ENCODE measurements around the gene EVL.
"Not testable (repeated sequence)": the region's sequence is repeated elsewhere in the genome, so short reads cannot be mapped to it uniquely, and the experiment has no call there.

Gene EVL

DNA sequence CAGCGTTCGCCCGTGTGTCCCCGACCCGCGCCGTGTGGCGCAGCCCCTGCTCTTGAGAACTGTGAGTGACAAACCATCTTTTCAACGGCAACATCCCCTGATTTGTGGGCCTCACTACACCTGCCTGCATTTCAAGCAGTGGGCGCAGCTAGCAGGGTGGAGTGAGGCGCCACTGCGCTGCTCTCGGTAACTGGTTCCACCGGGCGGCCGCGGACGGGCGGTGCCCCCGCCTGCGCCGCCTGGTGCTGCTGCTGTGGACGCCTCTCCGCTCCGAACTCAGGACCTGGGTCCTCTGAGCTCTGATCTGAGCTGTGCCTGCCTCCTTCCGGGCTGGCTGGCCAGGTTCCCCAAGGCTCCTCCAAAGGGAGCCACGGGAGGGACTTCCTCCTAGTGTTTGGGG lies 100.2 kb downstream of the EVL start:
- DNase-seq (ENCODE audit: low read depth in 2 of 2), result no peak

DNA sequence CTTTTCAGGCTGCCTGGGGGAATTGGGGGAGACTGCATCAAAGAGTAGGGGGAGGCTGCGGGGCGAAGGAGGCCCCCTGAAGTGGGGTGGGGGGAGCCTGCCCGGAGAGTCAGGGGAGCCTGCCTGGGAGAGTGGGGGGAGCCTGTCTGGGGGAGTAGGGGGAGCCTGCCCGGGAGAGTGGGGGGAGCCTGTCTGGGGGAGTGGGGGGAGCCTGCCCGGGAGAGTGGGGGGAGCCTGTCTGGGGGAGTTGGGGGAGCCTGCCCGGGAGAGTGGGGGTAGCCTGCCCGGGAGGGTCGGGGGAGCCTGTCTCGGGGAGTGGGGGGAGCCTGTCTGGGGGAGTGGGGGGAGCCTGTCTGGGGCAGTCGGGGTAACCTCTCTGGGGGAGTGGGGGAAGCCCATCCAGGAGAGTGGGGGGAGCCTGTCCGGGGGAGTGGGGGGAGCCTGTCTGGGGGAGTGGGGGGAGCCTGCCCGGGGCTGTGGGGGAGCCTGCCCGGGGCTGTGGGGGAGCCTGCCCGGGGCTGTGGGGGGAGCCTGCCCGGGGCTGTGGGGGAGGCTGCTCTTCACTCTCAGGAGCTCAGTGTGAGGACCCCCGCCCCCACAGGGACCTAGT lies 100.7 kb downstream of the EVL start:
- no peak for DNase-seq (ENCODE audit: low read depth in 2 of 2)

DNA sequence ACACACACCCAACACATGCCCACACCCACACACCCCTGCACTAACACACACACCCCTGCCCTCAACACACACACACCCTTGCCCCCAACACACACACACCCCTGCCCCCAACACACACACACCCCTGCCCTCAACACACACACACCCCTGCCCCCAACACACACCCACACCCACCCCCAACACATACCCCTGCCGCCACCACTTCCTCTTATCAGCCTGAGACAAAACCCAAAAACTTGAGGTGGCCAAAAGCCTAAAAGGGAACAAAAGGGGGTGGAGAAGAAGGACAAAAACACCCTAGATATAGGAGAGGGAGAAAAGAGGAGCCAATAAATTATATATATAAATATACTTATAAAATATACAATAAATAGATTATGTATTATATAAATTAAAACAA lies 103.3 kb downstream of the EVL start:
- no peak for DNase-seq (ENCODE audit: low read depth in 2 of 2)

DNA sequence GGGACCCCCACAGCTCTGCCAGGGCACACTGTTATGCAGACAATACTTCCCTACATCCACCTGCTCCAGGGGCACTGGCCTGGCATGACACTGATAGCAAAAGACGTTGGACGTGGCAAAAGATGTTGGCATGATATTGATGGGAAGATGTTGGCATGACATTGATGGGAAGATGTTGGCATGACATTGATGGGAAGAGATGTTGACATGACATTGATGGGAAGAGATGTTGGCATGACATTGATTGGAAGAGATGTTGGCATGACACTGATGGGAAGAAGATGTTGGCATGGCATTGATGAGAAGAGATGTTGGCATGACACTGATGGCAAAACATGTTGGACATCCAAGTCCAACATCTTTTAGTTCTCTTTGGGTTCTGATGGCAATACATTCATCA lies 105.7 kb downstream of the EVL start:
- no peak for DNase-seq (ENCODE audit: low read depth in 2 of 2)

DNA sequence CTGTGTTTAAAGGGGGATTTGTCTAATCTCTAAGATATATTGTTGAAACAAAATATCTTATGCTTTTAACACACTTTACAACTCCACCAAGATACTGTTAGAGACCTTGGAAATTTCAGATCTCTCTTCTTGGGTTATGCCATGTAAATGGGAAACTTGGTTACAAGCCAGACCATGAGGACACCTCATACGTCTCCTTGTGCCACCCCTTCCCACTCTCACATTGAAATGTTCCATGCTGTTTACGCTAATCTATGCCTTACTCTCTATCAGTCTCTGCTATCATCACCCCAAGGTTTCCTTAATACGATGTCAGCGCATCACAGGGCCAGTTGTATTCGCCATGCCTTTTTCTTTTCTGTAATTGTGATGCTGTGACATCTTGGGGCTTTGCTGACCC lies 107.6 kb downstream of the EVL start:
- DNase-seq (ENCODE audit: low read depth in 2 of 2), result no peak

DNA sequence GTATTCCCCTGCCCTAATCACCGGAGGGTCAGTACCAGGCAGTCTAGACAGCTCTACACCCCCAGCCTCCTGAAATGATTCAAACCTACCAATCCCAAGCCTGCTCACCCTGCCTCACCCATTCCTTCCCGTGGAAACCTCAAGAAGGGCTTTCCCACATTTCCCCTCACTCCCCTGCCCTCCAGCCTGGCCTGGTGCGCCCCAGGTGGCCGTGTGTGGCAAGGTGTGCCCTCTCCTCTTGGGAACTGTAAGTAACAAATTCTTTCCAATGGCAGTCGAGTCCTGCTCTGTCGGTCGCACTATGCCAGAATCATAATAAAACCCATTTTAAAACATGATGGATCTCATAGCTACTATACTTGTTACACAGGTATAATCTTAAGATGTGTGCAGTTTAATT lies 108.1 kb downstream of the EVL start:
- DNase-seq (ENCODE audit: low read depth in 2 of 2), result no peak

DNA sequence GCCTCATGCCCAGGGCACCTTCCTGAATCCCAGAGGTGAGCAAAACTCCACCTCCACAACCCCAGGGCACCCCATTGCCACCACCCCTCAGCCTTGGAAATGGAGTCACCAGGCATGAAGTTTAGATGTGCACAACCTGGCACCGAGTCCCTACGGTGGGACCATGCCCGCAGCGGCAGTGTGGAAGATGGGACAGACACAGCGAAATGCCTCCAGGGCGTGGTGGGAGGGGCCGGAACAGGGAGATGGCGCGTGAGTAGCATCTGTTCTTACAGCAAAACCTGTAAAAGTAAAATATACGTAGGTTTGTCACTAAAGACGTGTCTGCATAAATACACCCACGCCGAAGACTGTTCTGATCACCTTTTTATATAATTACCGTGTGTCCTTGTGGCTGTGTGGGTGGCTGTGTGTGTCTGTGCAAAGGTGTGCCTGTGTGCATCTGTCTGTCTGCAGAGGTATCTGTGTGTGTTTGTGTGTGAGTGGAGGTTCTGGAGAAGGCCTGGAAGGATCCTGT lies 111.6 kb downstream of the EVL start:
- DNase-seq (ENCODE audit: low read depth in 2 of 2), result no peak

DNA sequence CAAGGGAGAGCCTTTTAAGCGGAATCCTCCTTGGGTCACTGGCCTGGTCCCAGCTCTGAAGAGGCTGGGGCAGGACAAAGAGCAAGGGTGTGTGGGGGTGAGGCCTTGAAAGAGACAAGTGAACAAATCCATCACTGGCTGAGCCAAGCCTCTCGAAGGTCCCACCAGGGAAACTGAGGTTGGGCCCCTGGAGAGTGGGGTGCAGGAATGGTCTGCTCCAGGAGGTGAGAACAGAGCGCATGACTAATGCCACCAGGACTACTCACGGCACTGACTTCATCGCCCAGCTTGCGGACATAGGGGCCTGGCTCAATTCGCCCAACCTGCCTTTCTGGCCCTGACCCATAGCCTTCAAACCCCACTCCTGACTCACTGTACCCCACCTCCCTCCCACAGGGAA lies 113.5 kb downstream of the EVL start:
- no peak for DNase-seq (ENCODE audit: low read depth in 2 of 2)

DNA sequence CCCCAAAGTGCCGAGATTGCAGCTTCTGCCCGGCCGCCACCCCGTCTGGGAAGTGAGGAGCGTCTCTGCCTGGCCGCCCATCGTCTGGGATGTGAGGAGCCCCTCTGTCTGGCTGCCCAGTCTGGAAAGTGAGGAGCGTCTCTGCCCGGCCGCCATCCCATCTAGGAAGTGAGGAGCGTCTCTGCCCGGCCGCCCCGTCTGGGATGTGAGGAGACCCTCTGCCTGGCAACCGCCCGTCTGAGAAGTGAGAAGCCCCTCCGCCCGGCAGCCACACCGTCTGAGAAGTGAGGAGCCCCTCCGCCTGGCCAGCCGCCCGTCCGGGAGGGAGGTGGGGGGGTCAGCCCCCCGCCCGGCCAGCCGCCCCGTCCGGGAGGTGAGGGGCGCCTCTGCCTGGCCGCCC lies 115.4 kb downstream of the EVL start:
- not testable (repeated sequence) for DNase-seq (ENCODE audit: low read depth in 2 of 2)

DNA sequence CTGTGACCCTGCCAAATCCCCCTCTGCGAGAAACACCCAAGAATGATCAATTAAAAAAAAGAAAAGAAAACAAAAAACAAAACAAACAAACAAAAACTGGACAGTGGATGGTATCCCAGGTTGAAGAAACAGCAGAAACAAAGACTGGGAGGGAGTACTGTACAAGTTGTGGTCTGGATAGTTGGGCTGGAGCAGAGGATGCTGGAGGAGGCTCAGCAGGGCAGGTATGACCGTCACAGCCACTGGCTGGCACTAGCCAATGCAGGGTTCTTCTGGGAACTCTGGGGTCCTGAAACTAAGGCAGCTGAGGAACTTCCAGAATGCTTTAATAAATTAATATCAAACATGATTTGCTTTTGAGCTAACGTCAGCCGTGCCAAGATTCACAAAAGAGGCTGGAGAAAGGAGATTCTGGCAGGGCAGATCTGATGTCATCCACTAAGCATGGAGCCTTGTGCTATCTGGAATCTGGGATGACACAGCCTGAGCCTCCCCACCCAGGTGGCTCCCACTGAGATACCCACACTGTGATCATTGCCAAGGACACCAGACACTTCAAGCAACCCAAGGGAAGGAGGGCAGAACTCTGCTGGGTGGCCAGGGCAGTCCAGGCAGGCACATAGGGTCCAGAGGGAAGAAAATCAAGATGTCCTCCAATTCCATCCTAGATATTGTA lies 116.8 kb downstream of the EVL start:
- DNase-seq (ENCODE audit: low read depth in 2 of 2), result not testable (repeated sequence)

DNA sequence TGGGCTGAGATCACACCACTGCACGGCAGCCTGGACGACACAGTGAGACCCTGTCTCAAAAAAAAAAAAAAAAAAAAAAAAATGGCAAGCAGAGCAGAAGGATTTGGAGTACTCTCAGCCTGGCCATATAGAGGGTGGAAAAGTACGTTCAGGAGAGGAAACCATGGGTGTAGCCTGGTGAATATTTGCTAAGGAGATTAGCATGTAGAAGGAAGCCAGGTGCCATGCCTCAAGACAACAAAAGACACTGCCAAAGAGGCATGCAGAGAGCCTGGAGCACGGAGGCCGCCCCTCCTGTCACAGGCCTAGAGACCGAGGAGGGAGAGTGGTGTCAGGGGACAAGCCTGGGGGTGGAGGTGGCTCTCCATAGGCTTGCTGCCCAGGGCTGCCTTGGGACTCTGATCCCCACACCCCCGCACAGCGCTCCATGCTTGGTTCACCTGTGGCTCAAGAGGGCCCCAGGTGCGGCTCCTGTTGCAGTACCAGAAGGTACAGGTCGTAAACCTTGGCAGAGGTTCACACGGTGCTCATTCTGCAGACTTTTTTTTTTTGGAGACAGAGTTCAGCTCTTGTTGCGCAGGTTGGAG lies 122.1 kb downstream of the EVL start:
- DNase-seq (ENCODE audit: low read depth in 2 of 2), result no peak

DNA sequence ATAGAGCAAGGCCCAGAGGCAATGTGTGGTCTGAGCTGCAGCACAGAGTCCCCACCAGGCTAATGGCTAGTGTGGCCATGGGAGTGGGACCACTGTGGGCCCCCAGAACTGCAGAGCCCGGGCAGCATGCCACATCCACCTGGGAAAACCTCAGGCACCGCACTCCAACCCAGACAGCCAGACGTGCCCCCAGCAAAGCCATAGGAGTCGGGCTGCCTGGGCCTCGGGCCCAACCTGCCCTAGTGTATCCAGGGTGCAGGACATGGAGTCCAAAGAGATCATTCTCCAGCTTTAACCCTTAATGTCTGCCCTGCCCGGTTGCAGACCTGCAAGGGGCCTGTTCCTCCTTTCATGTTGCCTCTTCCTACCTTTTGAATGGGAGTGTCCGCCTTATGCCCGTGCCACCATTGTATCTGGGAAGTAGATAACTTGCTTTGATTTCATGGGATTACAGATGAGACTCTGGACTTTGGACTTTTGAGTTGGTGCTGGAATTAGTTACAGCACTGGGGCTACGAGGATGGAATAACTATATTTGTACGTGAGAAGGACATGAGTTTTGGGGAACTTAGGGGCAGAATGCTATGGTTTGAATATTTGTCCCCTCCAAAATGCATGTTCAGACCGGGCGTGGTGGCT lies 123.3 kb downstream of the EVL start:
- no peak for DNase-seq (ENCODE audit: low read depth in 2 of 2)

DNA sequence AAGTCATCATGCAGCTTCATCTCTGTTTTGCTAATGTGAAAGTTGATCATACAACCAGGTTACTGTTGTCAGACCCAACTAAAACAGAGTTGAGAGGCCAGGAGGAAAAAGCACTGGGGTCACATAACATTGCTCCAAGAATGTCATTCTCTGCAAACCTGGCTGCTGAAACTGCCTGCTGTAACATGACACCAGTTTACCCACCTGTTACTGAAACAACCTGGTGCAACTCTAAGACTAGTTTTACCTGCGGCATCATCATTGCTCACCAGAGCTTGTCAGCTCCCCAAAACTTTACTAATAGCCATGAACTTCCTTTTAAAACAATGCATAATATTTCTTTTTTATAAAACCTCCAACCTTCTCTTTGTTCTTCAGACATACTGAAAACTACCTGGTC lies 124.9 kb downstream of the EVL start:
- no peak for DNase-seq (ENCODE audit: low read depth in 2 of 2)

DNA sequence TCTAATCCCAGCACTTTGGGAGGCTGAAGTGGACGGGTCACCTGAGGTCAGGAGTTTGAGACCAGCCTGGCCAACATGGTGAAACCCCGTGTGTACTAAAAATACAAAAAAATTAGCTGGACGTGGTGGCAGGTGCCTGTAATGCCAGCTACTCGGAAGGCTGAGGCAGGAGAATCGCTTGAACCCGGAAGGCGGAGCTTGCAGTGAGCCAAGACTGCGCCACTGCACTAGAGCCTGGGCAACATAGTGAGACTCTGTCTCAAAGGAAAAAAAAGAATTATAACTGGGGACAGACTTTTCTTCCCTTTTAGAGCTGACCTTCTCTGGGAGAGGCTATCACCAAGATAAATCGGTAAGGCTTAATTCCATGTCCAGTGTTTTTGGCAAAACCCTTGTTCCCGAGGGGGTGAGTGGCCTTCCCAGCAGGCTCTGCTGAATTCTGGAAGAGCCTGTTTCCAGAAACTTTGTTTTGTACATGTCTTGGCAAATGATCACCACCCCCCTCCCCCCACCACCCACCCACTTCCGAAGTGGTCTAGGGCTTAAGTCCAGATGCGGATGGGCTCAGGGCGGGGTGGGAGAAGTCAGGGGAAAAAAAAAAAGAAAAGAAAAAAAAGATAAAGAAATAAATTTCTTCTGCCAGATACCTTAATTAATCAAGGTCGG lies 126.5 kb downstream of the EVL start:
- DNase-seq (ENCODE audit: low read depth in 2 of 2), result no peak

DNA sequence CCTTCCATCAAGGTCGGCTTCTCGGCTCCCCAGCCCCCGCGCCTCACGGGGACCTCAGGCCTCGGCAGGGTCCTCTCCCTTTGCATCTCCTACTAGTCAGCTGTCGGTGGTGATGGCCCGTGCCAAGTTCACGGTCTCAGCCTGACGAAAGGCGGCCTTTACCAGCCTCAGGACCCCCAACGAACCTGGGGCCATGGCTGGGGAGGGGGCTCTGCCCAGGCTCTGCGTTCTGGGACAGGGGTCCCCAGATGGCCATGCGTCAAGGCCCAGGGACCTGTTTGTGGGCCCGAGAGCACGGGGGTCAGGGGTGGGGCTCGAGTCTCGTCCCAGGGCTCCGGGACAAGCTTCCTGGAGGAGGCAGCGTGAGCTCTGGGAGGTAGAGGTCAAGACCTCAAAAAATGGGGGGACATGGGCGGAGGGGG lies 127.0 kb downstream of the EVL start:
- DNase-seq (ENCODE audit: low read depth in 2 of 2), result no peak

DNA sequence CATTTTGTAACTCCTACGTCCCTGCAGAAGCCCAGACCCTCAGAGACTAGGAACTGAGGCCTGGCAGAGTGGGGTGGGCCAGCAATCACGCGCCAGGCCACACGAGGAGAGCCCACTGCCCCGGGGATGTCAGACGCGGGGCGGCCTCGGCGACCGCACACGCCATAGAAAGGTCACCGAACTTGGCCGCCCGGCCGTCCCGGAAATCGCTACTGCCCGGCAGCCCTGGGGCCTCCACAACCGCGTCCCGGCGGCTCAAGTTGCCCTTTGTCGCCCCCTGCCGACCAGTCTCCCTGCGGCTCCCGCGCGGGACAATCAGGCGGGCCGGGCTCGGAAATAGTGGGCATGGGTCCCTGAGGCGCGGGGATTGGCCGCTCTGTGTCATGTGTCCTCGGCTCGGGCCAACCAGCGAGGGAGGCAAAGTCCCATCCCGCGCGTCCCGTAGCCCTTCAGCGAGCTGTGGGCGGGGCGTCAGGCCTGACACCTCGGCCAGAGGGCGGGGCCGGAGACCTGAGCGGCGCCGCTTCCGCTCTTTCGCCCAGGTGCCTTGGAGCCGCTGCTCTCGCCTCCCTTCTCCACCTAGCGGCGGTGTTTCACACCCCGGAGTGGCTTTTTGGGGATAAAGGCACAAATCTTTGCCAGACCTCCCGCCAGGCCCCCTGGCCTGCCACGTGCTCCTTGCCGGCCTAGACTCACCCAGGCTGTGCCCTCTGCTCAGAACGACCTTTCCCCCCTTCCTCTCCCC lies 127.6 kb downstream of the EVL start:
- peak; percentile 99 to 100 for DNase-seq (ENCODE audit: low read depth in 2 of 2)
